Measurements from ENCODE around the gene ADAP1.

ADAP1 gene

GRCh38 chr7:974820-975681 lies 20.6 kb upstream of the ADAP1 start, which contains the start of gene COX19 (continued):
- no peak for TF ChIP-seq REST (tag by site-specific recombination; IDR thresholded peaks at IDR 0.05)
- TF ChIP-seq ZNF626 (tag by site-specific recombination; IDR thresholded peaks at IDR 0.05): no peak
- no peak for TF ChIP-seq ZBTB6 (tag by site-specific recombination; IDR thresholded peaks at IDR 0.05)
- TF ChIP-seq ZSCAN16 (tag by site-specific recombination; IDR thresholded peaks at IDR 0.05): no peak
- no peak for TF ChIP-seq ZNF639 (tag by site-specific recombination; IDR thresholded peaks at IDR 0.05)
- no peak for TF ChIP-seq AEBP2 (tag by site-specific recombination; IDR thresholded peaks at IDR 0.05; ENCODE audit: borderline replicate concordance)
- peak; percentile 80; the same call in 1 of the 2 replicates for TF ChIP-seq YY2 (tag by site-specific recombination; IDR thresholded peaks at IDR 0.05)
- no peak for TF ChIP-seq ZNF513 (tag by site-specific recombination; IDR thresholded peaks at IDR 0.05)
- TF ChIP-seq PATZ1 (tag by site-specific recombination; IDR thresholded peaks at IDR 0.05): peak; percentile 71
- no peak for TF ChIP-seq PRDM2 (tag by site-specific recombination; IDR thresholded peaks at IDR 0.05; ENCODE audit: borderline replicate concordance)
- TF ChIP-seq ZNF311 (tag by site-specific recombination; IDR thresholded peaks at IDR 0.05; ENCODE audit: borderline replicate concordance): no peak
- no peak for TF ChIP-seq ZNF114 (tag by site-specific recombination; IDR thresholded peaks at IDR 0.05)
- TF ChIP-seq ZBTB26 (tag by site-specific recombination; optimal IDR thresholded peaks at IDR 0.05): peak; percentile 37
- TF ChIP-seq ZNF24 (tag by site-specific recombination; IDR thresholded peaks at IDR 0.05): no peak
- no peak for TF ChIP-seq SP7 (tag by site-specific recombination; IDR thresholded peaks at IDR 0.05)
- TF ChIP-seq ZNF433 (tag by site-specific recombination; IDR thresholded peaks at IDR 0.05; ENCODE audit: low read depth): no peak
- TF ChIP-seq OSR2 (tag by site-specific recombination; IDR thresholded peaks at IDR 0.05): no peak
- peak; percentile 94 for TF ChIP-seq ZBTB17 (tag by site-specific recombination; IDR thresholded peaks at IDR 0.05)
- no peak for TF ChIP-seq WT1 (tag by site-specific recombination; IDR thresholded peaks at IDR 0.05)
